ENCODE measurements around the gene TSPO.

TSPO gene

GRCh38 chr22:43110927-43111623 lies 40.3 kb upstream of the TSPO start:
- no peak for DNase-seq (ENCODE audit: low read depth)

DNA sequence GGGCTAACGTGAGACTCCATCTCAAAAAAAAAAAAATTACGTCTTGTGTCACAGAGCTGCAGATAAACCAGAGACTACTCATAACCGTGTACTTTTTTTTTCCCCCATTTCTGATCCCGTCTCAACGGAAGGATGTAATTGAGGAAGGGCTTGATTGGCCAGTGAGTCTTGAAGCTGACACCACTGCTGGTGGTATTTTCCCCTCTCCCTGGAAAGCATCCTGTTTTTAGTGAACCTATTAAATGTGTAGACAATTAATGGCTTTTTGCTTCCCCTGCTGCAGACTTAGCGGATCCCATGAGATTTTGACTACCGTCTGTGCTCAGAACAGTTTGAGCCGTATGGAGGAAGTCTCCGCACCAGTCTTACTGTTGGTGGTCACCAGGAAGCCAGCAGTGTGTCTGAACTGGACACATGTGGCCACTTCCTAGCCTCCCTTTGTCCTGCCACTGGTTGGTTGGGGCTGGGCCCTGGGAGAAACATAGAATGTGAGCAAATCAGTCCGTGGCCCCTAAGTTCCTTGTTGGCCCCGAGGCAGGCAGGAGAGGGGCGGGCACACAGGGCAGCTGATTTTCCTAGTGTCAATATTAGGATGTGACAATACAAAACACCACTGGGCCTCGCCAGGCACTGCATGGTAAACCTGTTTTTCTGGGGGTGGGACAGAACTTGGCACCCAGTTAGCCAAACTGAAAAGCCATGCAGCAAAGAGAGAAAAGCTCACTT lies 37.7 kb upstream of the TSPO start:
- H3K4me3 ChIP-seq (replicated peaks; ENCODE audit: low read depth, low read length), result no peak overlapping the region
- no peak for DNase-seq (ENCODE audit: low read depth)
- no peak for TF ChIP-seq CTCF (IDR thresholded peaks at IDR 0.05; ENCODE audit: low read length, missing control alignments)

More at GRCh38 chr22:43110927-43111623, 40.3 kb upstream of the TSPO start:
- no peak for TF ChIP-seq CTCF (IDR thresholded peaks at IDR 0.05; ENCODE audit: low read length, missing control alignments)
- H3K4me3 ChIP-seq (replicated peaks; ENCODE audit: low read depth, low read length), result peak overlapping the region; percentile 41

GRCh38 chr22:43114958-43115357 lies 36.4 kb upstream of the TSPO start:
- no peak for DNase-seq (ENCODE audit: low read depth)

DNA sequence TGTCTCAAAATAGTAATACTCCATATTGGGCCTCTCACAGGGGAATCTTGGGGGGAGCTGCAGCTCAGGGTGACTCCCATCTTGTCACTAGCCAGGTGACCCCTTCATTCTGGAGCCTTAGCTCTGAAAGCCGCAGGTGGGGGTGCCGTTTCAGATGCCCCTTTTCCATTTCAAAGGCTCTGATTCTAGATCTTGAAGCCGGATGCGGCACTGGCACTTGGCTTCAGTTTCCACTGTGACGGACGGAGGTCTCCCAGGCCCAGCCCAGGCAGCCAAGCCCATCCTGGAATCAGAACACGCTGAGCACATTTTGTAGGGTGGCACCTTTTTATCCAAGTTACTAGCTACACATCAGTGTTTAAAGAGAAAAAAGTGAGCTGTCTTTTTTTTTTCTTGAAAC lies 34.4 kb upstream of the TSPO start:
- H3K4me3 ChIP-seq (replicated peaks; ENCODE audit: low read depth, low read length), result no peak overlapping the region
- no peak for DNase-seq (ENCODE audit: low read depth)
- TF ChIP-seq CTCF (IDR thresholded peaks at IDR 0.05; ENCODE audit: low read length, missing control alignments), result no peak

More at GRCh38 chr22:43114958-43115357, 36.4 kb upstream of the TSPO start:
- TF ChIP-seq CTCF (IDR thresholded peaks at IDR 0.05; ENCODE audit: low read length, missing control alignments), result no peak
- H3K4me3 ChIP-seq (replicated peaks; ENCODE audit: low read depth, low read length), result no peak overlapping the region

GRCh38 chr22:43118024-43118849 lies 33.1 kb upstream of the TSPO start:
- TF ChIP-seq CTCF (IDR thresholded peaks at IDR 0.05; ENCODE audit: low read length, missing control alignments), result no peak
- no peak overlapping the region for H3K4me3 ChIP-seq (replicated peaks; ENCODE audit: low read depth, low read length)
- DNase-seq (ENCODE audit: low read depth), result no peak

DNA sequence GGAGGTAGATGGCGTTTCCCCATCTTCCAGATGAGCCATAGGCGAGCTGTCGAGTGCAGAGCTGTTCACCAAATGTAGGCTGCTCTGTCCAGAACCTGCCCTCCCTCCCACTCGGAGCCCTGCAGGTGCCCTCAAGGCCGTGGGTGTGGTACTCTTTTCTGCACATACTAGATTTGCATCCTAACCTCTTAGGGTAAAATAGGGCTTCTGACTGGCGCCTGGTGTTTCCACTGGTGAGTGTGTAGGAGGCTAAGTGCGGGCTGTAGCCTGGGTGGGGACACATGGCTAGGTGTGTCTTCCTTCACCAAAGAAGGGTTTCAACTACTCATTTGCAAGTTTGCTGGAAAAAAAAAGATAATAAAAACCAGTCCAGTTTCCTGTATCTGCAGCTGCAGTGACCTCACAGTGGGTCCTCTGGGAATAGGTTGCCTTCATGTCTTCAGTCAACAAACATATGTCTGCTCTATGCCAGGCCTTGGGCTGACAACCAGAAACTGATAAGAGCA lies 32.4 kb upstream of the TSPO start:
- no peak for DNase-seq (ENCODE audit: low read depth)
- no peak for TF ChIP-seq CTCF (IDR thresholded peaks at IDR 0.05; ENCODE audit: low read length, missing control alignments)
- no peak overlapping the region for H3K4me3 ChIP-seq (replicated peaks; ENCODE audit: low read depth, low read length)

Measured in fibroblast of pulmonary artery (primary cell).